GM18951 (cell line): ENCODE results near the gene LPIN1.
"Not testable (repeated sequence)": the region's sequence is repeated elsewhere in the genome, so short reads cannot be mapped to it uniquely, and the experiment has no call there.

Experiments
- POLR2A ChIP-seq: IDR thresholded peaks from 4 replicates; pipeline ENCODE4 v1.6.1; 2011; ENCODE audit warnings: mild to moderate bottlenecking; ENCODE audit not compliant: insufficient read length, insufficient read depth; ENCODE audit errors: extremely low read depth
- in situ Hi-C: fragments of 300-500 bp; cut with MboI; formaldehyde crosslinking; loops from one replicate; pipeline ENCODE4 v1.12.0; 2022; ENCODE audit warnings: low sequenced_read_pairs, mixed read lengths, inconsistent platforms; ENCODE audit not compliant: unreplicated experiment

The LPIN1 gene

DNA sequence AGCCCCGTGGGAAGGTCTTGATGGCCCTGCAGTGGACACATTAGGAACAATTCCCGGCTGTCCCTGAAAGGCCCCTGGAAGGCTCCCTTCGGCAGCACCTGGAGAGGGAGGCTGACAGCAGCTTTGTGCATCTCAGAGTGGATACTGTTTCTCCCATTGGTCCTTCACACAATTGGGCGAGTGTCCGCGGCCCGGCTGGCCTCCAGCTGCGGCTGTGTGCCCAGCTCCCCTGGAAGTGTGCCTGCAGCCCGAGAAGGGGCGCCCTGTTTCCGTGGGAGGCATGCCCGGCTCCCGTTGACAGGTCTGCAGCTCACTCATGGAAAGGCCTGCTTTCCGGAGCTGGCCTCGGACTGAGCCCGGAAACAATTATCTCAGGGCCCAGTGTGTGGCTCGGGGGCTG is 103.7 kb downstream of the LPIN1 start:
- in situ Hi-C loops: no loop called here
- no peak for TF ChIP-seq POLR2A

DNA sequence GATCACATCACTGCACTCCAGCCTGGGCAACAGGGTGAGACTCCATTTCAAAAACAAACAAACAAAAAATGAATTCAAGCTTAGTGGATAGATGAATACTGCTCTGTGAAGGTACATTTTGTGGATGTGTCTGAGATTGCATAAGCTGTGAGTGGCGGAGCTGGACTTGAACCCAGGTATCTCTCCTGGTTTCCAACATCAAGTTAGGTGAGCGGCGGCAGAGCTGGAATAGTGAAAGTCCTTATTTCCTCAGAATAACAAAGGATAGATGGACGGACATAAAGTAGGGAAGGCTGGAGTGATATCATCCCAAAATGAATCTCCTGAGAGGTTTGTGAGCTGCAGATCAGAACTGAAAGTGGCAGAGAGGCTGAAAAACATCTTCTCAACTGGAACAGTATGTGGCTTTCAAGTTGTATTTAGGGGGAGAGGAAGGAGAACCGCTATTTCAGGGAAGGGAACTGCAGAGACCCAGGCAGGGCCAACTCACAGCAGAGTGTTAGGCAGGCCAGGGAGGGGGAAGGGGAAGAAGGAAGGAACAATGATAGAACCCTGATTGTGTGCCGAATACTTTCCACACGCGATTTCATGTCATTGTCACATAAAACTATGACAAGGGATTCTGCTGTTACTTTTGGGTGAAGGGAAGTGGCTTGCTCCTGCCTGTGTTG is 106.2 kb downstream of the LPIN1 start:
- in situ Hi-C loops: no loop called here
- TF ChIP-seq POLR2A: no peak

DNA sequence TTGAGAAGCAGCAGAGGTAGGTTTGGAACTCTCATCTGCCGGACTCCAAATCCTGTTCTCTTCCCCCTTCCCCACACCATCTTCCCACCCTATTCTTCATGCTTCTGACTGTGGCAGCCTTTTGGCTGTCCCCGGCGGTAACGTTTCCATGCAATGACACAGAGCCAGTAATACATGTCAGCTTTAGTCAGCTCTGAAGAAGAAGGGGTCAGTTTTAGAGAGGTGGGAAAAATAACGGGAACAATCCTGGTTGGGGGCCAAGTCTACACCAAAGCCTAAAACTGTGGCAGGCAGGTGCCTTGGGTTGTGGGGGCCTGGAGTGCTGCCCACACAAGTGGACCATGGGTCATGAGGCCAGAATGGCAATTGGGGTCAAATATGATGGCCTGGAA is 106.8 kb downstream of the LPIN1 start:
- in situ Hi-C loops: no loop called here
- TF ChIP-seq POLR2A: no peak

DNA sequence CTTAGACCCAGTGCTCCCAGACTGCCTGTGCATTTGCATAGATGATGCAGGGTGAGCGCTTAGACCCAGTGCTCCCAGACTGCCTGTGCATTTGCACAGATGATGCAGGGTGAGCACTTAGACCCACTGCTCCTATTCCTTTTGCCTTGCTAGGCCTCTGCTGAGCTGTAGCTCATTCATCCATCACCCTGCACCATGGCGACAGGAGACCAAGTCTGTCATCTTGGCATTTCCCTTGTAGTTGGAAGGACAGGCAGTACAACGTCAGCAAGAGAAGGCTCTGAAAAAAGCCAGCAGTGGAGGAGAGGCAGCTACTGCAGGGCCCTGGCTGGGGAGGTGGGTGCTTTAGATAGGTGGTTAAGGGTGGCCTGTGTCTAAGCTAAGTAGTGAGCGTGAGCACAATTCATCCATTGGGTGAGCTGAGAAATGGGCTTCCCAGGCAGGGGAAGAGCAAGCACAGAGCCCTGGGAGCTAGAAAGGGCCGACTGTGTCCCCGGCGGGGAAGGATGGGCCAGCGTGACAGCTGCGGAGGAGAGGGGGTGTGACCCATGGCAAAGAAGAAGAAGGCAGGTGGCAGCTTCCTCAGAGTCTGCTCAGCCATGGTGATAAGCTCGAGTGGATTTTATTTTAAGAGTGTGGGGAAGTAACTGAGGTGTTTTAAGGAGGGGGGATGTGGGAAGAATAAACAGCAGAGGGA is 108.8 kb downstream of the LPIN1 start:
- TF ChIP-seq POLR2A: no peak
- in situ Hi-C loops: no loop called here

DNA sequence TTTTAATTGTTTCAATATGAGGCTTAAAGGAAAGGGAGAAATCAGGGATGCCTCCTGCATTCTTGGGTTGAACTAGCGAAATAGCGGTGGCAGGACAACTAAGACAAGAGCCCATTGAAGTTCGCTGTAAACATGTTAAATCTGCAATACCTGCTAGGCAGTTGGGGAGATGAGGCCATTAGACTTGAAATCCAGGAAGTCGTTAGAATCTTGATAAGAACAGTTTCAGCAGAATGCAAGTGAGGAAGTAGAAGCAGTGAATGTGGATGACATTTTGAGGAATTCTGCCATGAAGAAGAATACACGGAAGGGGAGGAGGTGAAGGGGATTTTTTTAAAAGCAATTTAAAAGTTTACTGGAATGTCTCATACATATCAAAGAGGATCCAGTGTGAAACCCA is 109.7 kb downstream of the LPIN1 start:
- in situ Hi-C loops: no loop called here
- no peak for TF ChIP-seq POLR2A

DNA sequence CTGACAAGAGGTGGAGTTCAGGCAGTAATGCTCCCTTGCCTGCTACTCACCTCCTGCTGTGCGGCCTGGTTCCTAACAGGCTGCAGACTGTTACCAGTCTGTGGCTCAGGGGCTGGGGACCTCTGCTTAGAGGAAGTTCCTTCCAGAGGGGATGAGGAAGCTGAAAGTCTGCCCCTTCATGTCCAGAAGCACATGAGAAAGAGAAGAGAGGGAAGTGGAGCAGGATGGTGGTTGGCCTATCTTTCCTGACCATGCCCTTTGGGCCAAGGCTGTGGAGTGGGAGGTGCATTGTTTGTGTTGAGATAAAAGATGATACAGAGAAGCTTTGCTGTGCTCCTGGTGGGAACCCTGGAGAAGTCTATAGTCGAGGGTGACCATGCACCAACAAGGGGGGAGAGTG is 112.5 kb downstream of the LPIN1 start:
- in situ Hi-C loops: no loop called here
- no peak for TF ChIP-seq POLR2A

DNA sequence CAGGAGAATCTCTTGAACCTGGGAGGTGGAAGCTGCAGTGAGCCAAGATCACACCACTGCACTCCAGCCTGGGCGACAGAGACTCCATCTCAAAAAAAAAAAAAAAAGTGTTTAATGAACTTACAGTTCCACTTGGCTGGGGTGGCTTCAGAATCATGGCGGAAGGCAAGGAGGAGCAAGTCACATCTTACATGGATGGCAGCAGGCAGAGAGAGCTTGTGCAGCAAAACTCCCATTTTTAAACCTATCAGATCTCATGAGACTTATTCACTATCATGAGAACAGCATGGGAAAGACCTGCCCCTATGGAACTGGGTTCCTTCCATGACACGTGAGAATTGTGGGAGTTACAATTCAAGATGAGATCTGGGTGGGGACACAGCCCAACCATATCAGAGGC is 113.5 kb downstream of the LPIN1 start:
- in situ Hi-C loops: not testable (repeated sequence)

DNA sequence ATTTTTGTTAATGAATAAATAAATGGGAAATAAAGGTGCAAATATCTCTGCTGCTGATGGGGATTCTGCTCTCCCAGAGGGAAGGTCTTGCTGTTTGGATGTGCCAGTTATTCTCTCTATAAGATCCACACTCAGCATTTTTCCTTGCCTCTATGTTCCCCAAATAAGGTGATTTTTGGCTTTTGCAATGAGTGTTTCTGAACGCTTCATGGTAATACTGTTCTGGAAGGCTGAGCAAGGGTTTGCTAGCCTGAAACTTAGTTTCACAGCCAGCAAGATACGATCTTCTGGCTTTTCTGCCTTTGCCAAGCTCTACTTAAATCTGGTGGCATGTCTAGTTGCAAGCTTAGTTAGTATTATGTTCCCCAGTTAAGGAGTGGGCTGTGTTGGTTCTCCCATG is 114.6 kb downstream of the LPIN1 start:
- in situ Hi-C loops: no loop called here
- no peak for TF ChIP-seq POLR2A

DNA sequence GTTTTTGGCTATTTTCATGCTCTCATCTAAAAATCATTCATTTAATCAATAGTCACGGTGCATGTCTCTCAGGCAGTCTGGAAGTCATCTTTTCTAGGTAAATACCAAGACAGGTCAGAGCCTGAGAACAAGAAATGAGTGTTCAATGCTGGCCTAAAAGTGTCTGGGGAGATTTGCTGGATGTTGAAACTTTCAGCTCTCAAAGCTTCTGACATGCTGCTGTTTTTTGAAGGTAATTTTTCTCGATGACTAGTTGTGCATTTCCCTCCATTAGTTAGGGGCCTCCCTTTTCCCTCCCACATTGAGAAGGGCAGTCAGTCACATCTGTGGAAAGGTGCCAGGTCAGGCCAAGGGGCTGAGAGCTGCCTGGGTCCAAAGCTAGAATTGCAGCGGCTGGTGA is 115.6 kb downstream of the LPIN1 start:
- in situ Hi-C loops: no loop called here
- no peak for TF ChIP-seq POLR2A

DNA sequence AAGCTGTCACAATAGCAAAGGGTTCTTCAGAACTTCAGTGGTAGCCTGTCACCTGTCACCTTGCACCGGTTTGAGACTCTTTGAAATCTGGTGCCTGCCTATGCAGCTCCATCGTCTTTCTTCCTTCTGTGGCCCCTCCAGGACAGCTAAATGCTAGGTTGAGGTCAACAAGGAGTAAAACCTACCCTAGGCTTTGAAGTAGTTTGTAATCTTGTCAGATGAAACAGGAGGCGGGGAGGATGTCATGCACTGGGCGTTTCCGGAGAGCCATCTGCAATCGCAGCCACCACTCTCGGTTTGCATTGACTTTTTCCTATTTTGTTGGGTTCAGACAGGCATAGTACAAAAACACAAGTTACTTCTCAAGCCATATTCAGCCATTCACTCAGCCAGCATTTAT is 116.7 kb downstream of the LPIN1 start:
- in situ Hi-C loops: no loop called here
- no peak for TF ChIP-seq POLR2A

DNA sequence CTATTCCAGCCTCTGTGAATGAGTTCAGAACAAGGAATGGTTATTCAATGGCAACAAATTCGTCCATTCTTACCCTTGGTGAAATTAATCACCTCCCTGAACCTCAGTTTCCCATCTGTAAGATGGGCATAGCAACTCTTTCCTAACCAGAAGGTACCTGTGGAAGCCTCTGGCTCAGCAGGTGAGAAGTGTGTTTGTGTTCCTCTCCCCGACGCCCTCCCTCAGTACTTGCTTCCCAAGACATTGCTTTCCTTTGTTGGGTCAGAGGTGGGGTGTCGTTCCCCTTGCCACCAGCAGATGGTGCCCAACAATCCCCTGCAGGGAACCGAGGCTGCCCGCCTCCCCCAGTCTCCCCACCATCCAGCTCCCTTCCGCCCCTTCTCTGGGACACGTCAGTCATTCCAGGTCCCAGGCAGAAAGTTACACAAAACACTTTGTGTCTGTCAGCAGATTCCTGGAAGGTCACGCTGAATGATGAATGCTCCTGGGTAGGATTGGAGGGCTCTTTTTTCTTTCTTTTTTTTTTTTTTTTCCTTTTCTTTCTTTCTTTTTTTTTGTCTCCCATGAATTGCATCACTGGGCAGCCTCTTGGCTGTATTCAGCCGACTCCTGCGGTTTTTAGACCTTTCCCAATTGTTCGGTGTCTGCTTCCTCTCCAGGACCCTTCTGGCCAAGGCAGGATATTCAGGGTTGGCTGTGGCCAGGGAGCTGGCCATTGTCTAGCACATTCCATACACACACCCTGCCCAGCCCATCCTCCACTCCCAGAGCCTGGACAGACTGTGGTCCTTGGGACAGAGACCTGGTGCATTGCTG is 117.3 kb downstream of the LPIN1 start:
- TF ChIP-seq POLR2A: no peak
- in situ Hi-C loops: no loop called here

DNA sequence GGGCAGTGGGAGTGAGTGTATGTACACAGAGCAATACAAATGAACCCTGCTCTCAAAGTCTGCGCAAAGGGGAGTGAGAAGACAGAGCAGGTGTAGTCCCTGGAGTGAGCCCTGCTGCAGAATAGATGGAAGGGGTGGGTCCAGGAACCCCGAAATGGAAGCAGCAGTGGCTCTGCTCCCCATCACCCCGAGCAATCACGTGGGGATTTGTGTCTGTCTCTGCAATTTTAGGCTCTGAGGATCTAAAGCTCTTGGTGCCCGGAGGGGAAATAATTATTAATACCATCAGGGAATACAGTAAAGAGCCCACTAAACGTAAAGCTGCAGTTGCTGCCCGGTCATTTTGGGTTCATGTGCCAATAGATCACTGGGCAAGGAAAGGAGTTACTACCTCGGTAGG is 118.3 kb downstream of the LPIN1 start:
- TF ChIP-seq POLR2A: no peak
- in situ Hi-C loops: no loop called here

DNA sequence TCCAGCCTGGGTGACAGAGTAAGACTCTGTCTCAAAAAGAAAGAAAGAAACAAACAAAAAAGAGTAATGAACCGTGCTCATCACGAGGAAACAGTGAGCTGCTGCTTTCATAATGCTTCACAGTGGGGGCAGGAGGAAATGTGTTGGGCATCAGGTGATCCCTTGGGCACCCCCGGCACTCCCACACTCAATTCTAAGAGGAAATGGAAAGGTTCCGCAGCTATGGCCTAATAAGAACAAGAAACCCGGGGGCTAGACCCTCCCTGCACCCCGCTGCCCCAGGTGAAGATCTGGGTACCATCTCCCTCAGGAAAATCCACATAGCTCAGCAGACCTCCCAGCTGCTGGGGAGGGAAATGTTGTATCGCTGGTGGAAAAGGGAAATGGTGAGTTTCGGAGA is 118.9 kb downstream of the LPIN1 start:
- in situ Hi-C loops: no loop called here
- TF ChIP-seq POLR2A: no peak

DNA sequence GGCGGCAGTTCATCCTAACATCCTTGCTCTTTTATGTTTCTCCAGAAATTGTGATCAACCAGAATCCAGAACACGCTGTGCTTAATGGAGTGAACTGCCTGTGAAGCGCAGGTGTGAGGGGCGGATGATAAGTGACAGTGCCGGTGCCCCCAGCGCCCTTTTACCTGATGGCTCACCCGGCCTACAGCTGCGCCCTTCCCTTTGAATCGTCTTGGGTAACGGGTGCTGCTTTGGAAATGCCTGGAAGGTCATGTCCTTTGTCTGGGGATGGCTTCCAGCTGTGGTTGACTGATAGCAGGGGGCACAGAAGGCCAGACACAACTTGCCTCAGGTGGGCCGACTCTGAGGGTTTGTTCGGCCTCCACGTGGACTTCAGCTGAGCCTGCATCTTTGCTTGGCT is 119.4 kb downstream of the LPIN1 start:
- TF ChIP-seq POLR2A: no peak
- in situ Hi-C loops: no loop called here
